Caco-2 (cell line): ENCODE data around the gene PASD1. TPM values are rescaled to one million over a fixed set of nuclear protein-coding genes. Genes with fewer than 3 reads are reported as not detected.

ENCODE experiments used
- BruUV-seq: library from RNA; stranded (reverse); fragments of 400-500 nt; replicated peaks from 2 replicates; lab custom pipeline; 2021; lab: Mats Ljungman, UMichigan
- CTCF ChIA-PET: fragments of 300-600 bp; sonication (Branson Sonifier 250); formaldehyde crosslinking; loops from one replicate; lab custom pipeline; 2022; ENCODE audit warnings: antibody characterized with exemption; lab: Charles Lee
- POLR2A ChIA-PET: fragments of 300-600 bp; sonication (Branson Sonifier 250); formaldehyde crosslinking; loops from one replicate; lab custom pipeline; 2022; ENCODE audit warnings: antibody characterized with exemption; lab: Charles Lee
- DNase-seq, 2 experiments: peaks; one replicate each; pipeline versions ENCODE4 v3.0.0 to v3.0.0-alpha.2; 2020 to 2022
- H3K27me3 ChIP-seq: replicated peaks from 2 replicates; pipeline ENCODE4 v1.6.0; 2011; ENCODE audit warnings: low read length; ENCODE audit not compliant: control insufficient read depth, insufficient read depth
- H3K36me3 ChIP-seq: 2 replicates; pipeline ENCODE4 v1.5.1; 2011; ENCODE audit warnings: low read length; ENCODE audit not compliant: control insufficient read depth, insufficient read depth
- H3K4me1 ChIP-seq: fragments of 250-450 bp; sonication (Bioruptor Pico); 2 replicates; pipeline ENCODE4 v1.5.1; 2020; ENCODE audit warnings: mild to moderate bottlenecking
- H3K4me3 ChIP-seq: 2 replicates; pipeline ENCODE4 v1.5.1; 2011; ENCODE audit warnings: low read depth, mild to moderate bottlenecking, control low read depth, low read length
- H3K9me3 ChIP-seq: fragments of 250-450 bp; sonication (Bioruptor Pico); 2 replicates; pipeline ENCODE4 v1.5.1; 2020; ENCODE audit warnings: mild to moderate bottlenecking, moderate library complexity
- H3K27ac Mint-ChIP-seq: one replicate; pipeline ENCODE4 v1.8.0; 2022; ENCODE audit warnings: mixed read lengths; ENCODE audit not compliant: unreplicated experiment
- H3K27me3 Mint-ChIP-seq: one replicate; pipeline ENCODE4 v1.8.0; 2022; ENCODE audit warnings: mixed read lengths; ENCODE audit not compliant: insufficient read depth, unreplicated experiment
- H3K36me3 Mint-ChIP-seq: one replicate; pipeline ENCODE4 v1.8.0; 2022; ENCODE audit warnings: mild to moderate bottlenecking, mixed read lengths; ENCODE audit not compliant: insufficient read depth, unreplicated experiment
- H3K4me1 Mint-ChIP-seq: one replicate; pipeline ENCODE4 v1.8.0; 2022; ENCODE audit warnings: low read depth, mixed read lengths; ENCODE audit not compliant: unreplicated experiment
- H3K4me3 Mint-ChIP-seq: one replicate; pipeline ENCODE4 v1.8.0; 2022; ENCODE audit warnings: mild to moderate bottlenecking, moderate library complexity, mixed read lengths; ENCODE audit not compliant: unreplicated experiment
- H3K9me3 Mint-ChIP-seq: one replicate; pipeline ENCODE4 v1.8.0; 2022; ENCODE audit warnings: mixed read lengths; ENCODE audit not compliant: unreplicated experiment
- intact Hi-C: fragments of 100-400 bp; cut with micrococcal nuclease; formaldehyde crosslinking; loops from one replicate; pipeline ENCODE4 v1.10.0; 2022; ENCODE audit not compliant: unreplicated experiment
- total RNA-seq: library from RNA; stranded (reverse); gene quantifications from 2 replicates; pipeline ENCODE4 v1.2.3, GENCODE V29; 2022
- TF ChIP-seq, protein P1 (sequence below), 2 experiments: fragments of 200-600 bp in 1 of 2; IDR thresholded peaks; 1 replicate in 1 of 2; 2 replicates in 1 of 2; pipeline versions ENCODE4 v1.5.1 to v1.8.0; 2011 to 2022; ENCODE audit warnings: antibody characterized with exemption in 1 of 2, control low read depth in 1 of 2, inconsistent platforms in 1 of 2, low read depth in 1 of 2, low read length in 1 of 2, mild to moderate bottlenecking in 1 of 2, moderate library complexity in 1 of 2; ENCODE audit not compliant: insufficient read depth in 1 of 2, severe bottlenecking in 1 of 2, unreplicated experiment in 1 of 2

The PASD1 gene
- total RNA-seq, 1 experiment from 2014 or later = not detected

DNA sequence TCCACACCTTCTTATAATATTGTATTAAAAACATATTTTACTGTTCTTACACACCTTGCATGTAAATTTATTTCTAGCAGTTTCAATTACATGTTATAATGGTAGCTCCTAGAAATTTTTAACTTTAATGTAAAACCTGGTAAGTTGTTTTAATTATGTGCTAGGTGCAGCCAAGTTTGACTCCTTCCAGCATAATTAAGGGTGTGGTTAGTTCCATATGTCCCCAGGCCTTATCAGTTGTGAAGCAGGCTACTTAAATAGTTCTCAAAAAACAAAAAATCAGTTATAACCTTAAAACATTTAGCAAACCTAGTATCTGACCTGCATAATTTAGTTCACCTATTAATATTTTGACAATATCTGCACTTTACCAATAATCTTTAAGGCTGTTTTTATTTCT lies 26.9 kb upstream of the PASD1 start:
- Mint-ChIP-seq H3K27ac (no peak overlapping the region), H3K4me1 (no peaks in the 10 kb centered on the region), H3K4me3 (no peak overlapping the region), H3K36me3 (no peaks in the 10 kb centered on the region), H3K27me3 (no peaks in the 10 kb centered on the region), H3K9me3 (no peaks in the 10 kb centered on the region)
- ChIA-PET POLR2A (no interaction called here), CTCF (no interaction called here)
- intact Hi-C loops = no loop called here
- Histone ChIP-seq H3K4me3 (no peak overlapping the region), H3K9me3 (no peaks in the 10 kb centered on the region), H3K27me3 (no peaks in the 10 kb centered on the region), H3K4me1 (no peaks in the 10 kb centered on the region), H3K36me3 (no peaks in the 10 kb centered on the region)
- BruUV-seq = no TSS peak
- TF ChIP-seq, protein P1, sequence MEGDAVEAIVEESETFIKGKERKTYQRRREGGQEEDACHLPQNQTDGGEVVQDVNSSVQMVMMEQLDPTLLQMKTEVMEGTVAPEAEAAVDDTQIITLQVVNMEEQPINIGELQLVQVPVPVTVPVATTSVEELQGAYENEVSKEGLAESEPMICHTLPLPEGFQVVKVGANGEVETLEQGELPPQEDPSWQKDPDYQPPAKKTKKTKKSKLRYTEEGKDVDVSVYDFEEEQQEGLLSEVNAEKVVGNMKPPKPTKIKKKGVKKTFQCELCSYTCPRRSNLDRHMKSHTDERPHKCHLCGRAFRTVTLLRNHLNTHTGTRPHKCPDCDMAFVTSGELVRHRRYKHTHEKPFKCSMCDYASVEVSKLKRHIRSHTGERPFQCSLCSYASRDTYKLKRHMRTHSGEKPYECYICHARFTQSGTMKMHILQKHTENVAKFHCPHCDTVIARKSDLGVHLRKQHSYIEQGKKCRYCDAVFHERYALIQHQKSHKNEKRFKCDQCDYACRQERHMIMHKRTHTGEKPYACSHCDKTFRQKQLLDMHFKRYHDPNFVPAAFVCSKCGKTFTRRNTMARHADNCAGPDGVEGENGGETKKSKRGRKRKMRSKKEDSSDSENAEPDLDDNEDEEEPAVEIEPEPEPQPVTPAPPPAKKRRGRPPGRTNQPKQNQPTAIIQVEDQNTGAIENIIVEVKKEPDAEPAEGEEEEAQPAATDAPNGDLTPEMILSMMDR (IDR thresholded peaks at IDR 0.05; ENCODE audit: insufficient read depth in 1 of 2, low read depth in 1 of 2, low read length in 1 of 2, severe bottlenecking in 1 of 2, unreplicated experiment in 1 of 2) = no peak
- no peak for DNase-seq

DNA sequence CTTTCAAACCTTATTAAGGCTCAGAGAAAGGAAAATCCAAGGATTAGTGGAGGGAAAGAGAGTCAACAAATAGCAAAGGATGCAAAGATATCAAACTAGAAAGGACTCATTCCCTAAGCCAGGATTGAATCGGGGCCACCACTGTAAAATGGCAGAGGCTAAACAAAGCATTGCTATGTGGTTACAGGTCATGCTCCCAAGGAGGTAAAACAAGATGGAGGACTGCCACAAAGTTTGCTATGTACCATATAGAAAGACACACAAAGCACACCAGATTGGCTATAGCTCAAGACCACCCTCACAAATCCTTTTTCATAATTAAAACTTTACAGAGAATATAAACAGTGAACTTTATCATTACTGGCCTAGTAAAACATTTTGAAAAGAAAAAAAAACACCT lies 25.9 kb upstream of the PASD1 start:
- Histone ChIP-seq H3K4me1 (no peaks in the 10 kb centered on the region), H3K36me3 (no peaks in the 10 kb centered on the region), H3K4me3 (no peak overlapping the region), H3K27me3 (no peaks in the 10 kb centered on the region), H3K9me3 (no peaks in the 10 kb centered on the region)
- ChIA-PET POLR2A (no interaction called here), CTCF (no interaction called here)
- H3K4me1 Mint-ChIP-seq = no peaks in the 10 kb centered on the region
- BruUV-seq = no TSS peak
- no peak for DNase-seq
- TF ChIP-seq, protein P1 (IDR thresholded peaks at IDR 0.05; ENCODE audit: insufficient read depth in 1 of 2, low read depth in 1 of 2, low read length in 1 of 2, severe bottlenecking in 1 of 2, unreplicated experiment in 1 of 2) = no peak
- H3K9me3 Mint-ChIP-seq = no peaks in the 10 kb centered on the region
- H3K27ac Mint-ChIP-seq = no peak overlapping the region
- no peaks in the 10 kb centered on the region for H3K27me3 Mint-ChIP-seq
- H3K36me3 Mint-ChIP-seq = no peaks in the 10 kb centered on the region
- no peak overlapping the region for H3K4me3 Mint-ChIP-seq
- intact Hi-C loops = no loop called here

DNA sequence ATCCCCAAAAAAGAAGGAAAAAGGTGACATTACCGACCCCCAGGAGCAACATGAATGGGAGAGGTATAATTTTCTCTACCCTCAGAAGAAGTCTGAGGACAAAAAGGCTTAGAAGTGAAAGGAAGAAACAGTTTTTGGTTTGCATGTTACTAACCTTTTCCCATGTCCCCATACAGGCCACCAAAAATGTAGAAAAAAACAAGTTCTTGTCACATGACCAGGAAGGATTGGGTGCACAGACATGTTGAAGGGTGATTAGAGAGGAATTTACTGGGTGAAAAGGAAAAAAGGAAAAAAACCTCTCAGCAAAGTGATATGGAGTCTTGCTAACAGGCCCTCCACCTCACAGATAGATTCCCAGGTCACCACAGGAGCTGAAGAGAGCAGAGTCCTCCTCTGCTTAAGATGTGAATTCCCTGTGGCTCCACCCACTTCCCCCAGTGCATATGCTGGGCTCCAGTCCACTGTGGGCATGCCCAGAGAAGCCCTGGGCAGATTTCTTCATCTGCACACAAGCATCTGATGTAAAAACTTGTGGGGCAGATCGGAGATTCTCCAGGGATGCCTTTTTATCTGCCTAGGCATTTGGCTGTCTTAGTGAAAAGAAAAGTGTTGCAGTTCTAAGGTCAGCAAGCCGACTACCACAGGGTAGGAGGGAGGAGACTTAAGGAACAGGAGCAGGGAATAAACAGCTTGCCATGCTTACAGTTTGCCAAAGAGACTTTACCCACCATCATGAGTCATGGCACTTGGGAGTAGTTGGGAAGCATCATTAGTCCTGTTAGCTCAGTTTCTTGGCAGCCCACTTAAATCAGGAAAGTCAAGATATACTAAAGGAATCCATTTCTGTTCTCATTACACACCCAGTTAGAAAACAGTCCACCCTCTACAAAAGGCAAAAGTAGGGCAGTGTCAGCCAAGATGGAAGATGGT lies 25.0 kb upstream of the PASD1 start:
- intact Hi-C loops = no loop called here
- Mint-ChIP-seq H3K36me3 (no peaks in the 10 kb centered on the region), H3K4me1 (no peaks in the 10 kb centered on the region), H3K27ac (no peak overlapping the region), H3K9me3 (no peaks in the 10 kb centered on the region), H3K4me3 (no peak overlapping the region), H3K27me3 (no peaks in the 10 kb centered on the region)
- H3K9me3 ChIP-seq = no peaks in the 10 kb centered on the region
- no peak for DNase-seq
- ChIA-PET POLR2A (no interaction called here), CTCF (no interaction called here)
- H3K27me3 ChIP-seq = no peaks in the 10 kb centered on the region
- no peaks in the 10 kb centered on the region for H3K4me1 ChIP-seq
- H3K4me3 ChIP-seq = no peak overlapping the region
- TF ChIP-seq, protein P1 (IDR thresholded peaks at IDR 0.05; ENCODE audit: insufficient read depth in 1 of 2, low read depth in 1 of 2, low read length in 1 of 2, severe bottlenecking in 1 of 2, unreplicated experiment in 1 of 2) = no peak
- H3K36me3 ChIP-seq = no peaks in the 10 kb centered on the region
- no TSS peak for BruUV-seq
